ENCODE results near the gene GLMN. TPM values are rescaled to one million over a fixed set of nuclear protein-coding genes. Genes with fewer than 3 reads are reported as not detected.
A peak's percentile ranks its signal among the peaks of the same experiment; 100 is the strongest.

GLMN gene, protein sequence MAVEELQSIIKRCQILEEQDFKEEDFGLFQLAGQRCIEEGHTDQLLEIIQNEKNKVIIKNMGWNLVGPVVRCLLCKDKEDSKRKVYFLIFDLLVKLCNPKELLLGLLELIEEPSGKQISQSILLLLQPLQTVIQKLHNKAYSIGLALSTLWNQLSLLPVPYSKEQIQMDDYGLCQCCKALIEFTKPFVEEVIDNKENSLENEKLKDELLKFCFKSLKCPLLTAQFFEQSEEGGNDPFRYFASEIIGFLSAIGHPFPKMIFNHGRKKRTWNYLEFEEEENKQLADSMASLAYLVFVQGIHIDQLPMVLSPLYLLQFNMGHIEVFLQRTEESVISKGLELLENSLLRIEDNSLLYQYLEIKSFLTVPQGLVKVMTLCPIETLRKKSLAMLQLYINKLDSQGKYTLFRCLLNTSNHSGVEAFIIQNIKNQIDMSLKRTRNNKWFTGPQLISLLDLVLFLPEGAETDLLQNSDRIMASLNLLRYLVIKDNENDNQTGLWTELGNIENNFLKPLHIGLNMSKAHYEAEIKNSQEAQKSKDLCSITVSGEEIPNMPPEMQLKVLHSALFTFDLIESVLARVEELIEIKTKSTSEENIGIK
- total RNA-seq (10 to 100 TPM in 4 of 7 donors, 1 to 10 TPM in 3; 4.7 to 14.6 (median 10.5) TPM), polyA plus RNA-seq (1 to 10 TPM; 5.5 to 7.7 TPM)
- long read RNA-seq, donor 1, transcript GLMN-201 (19 exons, 1,995 nt), result major isoform, 7 of 25 reads
- long read RNA-seq, donor 1, partial matches to known transcripts, result 4 of 25 reads
- long read RNA-seq, donor 1, other reads (novel, unspliced or antisense), result 13 of 25 reads
- long read RNA-seq, donor 2, transcript GLMN-201 (19 exons, 1,995 nt), result major isoform, 9 of 18 reads
- long read RNA-seq, donor 2, partial matches to known transcripts, result 0 of 18 reads
- long read RNA-seq, donor 2, other reads (novel, unspliced or antisense), result 9 of 18 reads
- long read RNA-seq, donor 3, partial matches to known transcripts, result 0 of 7 reads
- long read RNA-seq, donor 3, other reads (novel, unspliced or antisense), result 3 of 7 reads

DNA sequence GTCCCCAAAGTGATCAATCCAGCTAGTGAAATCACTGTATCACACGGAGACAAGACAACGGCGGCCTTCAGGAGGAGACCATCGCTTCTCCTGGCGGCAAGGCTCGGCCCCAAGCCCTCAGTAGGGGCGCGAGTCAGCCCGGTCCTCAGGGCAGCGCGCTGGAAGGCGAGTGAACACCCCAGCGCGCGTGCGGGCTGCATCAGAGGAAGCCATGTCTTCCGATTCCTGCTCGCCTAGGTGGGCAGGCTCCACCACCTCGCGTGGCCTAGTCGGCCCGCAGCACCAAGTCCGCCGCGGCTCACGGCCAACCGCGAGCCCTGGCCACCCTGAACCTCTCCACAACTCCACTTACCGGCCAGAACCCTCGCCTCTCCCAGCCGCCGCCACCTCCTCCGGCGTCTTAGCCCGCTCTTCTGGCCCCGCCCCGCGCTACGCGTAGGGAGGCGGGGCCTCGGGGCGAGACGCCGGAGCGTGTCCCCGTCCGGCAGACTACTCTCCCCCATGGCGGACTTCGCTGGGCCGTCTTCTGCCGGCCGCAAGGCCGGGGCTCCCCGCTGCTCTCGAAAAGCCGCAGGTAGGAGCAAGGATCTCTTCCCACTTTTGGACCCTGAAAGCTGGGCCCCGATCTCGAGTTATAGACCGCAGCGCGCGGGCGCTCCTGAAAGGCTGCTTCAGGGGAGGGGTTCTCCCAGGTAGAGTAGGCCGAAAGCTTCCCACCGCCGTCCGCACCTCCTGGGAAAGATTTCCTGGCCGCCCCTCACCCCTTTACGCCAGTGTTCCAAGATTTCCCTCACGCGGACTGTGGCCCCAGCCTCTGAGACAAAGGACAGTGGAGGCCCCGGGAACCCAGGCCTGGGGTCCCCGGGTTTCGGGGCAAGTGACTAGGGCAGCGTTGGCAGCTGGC lies at the start of gene GLMN, which contains the start of gene RPAP2:
Gene GLMN (minus strand): TSS at position 415 of the 904 bp plus-strand sequence. CDS start 988 bp downstream, outside the sequence.
Gene RPAP2 (plus strand): TSS at position 487 of the 904 bp plus-strand sequence. CDS start 15 bp downstream, at position 502.
- peaks cover 5% of the 10 kb centered on the region for H3K4me1 ChIP-seq (ENCODE audit: insufficient read depth)
- peak; percentile 77 to 88 (median 84) for DNase-seq
- 0 to 1% (median 0%) methylated on average over 50 to 76 of the region's 76 CpGs for WGBS, 3 donors
- no peak for TF ChIP-seq EP300 (IDR thresholded peaks at IDR 0.05)
- peak; percentile 61 for TF ChIP-seq POLR2A (IDR thresholded peaks at IDR 0.05)
- TF ChIP-seq, protein P1, sequence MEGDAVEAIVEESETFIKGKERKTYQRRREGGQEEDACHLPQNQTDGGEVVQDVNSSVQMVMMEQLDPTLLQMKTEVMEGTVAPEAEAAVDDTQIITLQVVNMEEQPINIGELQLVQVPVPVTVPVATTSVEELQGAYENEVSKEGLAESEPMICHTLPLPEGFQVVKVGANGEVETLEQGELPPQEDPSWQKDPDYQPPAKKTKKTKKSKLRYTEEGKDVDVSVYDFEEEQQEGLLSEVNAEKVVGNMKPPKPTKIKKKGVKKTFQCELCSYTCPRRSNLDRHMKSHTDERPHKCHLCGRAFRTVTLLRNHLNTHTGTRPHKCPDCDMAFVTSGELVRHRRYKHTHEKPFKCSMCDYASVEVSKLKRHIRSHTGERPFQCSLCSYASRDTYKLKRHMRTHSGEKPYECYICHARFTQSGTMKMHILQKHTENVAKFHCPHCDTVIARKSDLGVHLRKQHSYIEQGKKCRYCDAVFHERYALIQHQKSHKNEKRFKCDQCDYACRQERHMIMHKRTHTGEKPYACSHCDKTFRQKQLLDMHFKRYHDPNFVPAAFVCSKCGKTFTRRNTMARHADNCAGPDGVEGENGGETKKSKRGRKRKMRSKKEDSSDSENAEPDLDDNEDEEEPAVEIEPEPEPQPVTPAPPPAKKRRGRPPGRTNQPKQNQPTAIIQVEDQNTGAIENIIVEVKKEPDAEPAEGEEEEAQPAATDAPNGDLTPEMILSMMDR (IDR thresholded peaks at IDR 0.05), result no peak
- no peaks in the 10 kb centered on the region for H3K27me3 ChIP-seq
- H3K36me3 ChIP-seq, result no peaks in the 10 kb centered on the region
- peak within 1 kb of the TSS; percentile 66 for H3K4me3 ChIP-seq
- H3K27ac ChIP-seq, result peak within 1 kb of the TSS; percentile 79 to 90
- intact Hi-C loops (cut with DNase I), result loop anchor here in 3 of 4 donors (10.0 kb wide), 3 partner anchors 374 to 1014 kb away; partner anchors contain the start of gene CDC7 (in 2 of the 3)
- no peaks in the 10 kb centered on the region for H3K9me3 ChIP-seq

DNA sequence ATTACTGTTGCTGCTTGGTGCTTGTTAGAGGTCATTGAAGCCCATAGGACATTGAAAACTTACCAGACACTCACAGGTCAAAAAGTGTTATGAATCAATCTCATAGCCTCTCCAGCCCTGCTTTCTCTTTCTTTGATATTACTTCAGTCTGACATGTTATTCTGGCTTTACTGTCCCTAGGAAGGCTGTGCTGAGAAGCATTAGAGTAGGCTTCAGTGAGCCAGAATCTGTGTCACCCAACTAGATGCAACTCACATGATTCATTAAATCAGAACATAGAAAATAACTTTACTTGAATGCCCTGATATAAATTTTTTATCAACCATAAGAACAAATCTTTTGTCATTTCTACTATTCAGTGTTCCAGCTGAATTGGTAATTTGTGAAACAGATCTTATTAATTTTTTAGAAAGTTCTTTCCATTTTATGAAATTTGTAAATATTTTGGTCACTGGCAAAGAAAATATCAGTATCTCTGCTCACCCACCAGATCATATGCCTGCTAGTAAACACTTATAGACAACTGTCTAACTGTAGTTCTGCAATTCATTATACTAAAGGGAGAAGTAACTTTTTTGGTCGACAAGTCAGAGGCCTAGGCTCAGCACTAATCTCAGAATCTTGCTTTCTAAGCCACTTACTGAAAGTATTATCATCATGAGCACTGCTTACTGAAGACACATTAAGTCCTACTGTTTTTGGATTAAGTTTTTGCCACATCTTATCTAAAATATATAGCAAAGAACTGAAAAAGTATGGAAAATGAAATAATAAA lies 48.3 kb upstream of the GLMN start:
- Histone ChIP-seq H3K27me3 (no peaks in the 10 kb centered on the region), H3K36me3 (no peaks in the 10 kb centered on the region), H3K27ac (no peak overlapping the region), H3K4me3 (no peak overlapping the region), H3K4me1 (ENCODE audit: insufficient read depth) (no peaks in the 10 kb centered on the region), H3K9me3 (peaks cover 0 to 1% of the 10 kb centered on the region in 2 donors)
- 91 to 95% (median 93%) methylated on average over 1 of the region's 1 CpG for WGBS, 3 donors
- intact Hi-C loops (cut with DNase I), result no loop called here
- TF ChIP-seq, protein P1 (IDR thresholded peaks at IDR 0.05), result no peak
- TF ChIP-seq EP300 (IDR thresholded peaks at IDR 0.05), result no peak
- no peak for TF ChIP-seq POLR2A (IDR thresholded peaks at IDR 0.05)
- no peak for DNase-seq

DNA sequence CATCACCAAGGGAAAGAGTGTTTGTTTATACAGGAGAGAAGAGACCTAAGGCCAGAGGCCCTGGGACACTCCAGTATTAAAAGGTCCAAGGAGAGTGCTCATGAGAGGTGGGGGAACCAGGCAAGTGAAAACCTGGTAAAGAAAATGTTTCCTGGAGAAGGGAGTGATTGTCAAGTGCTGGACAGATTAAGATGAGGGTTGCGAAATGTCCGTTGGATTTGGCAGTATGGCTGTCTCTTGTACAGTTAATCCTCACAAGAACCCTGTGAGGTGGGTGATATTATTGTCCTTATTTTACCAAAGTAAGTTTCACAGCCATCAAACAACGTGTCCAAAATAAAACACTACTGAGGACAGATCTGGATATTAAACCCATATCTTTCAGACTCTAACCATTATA lies 44.3 kb upstream of the GLMN start:
- TF ChIP-seq EP300 (IDR thresholded peaks at IDR 0.05), result no peak
- no peak for TF ChIP-seq POLR2A (IDR thresholded peaks at IDR 0.05)
- TF ChIP-seq, protein P1 (IDR thresholded peaks at IDR 0.05), result no peak
- 91 to 93% (median 92%) methylated on average over 3 of the region's 3 CpGs for WGBS, 3 donors
- Histone ChIP-seq H3K27ac (no peak overlapping the region), H3K4me1 (ENCODE audit: insufficient read depth) (no peaks in the 10 kb centered on the region), H3K4me3 (no peak overlapping the region), H3K36me3 (no peaks in the 10 kb centered on the region), H3K27me3 (no peaks in the 10 kb centered on the region), H3K9me3 (no peaks in the 10 kb centered on the region)
- DNase-seq, result no peak
- intact Hi-C loops (cut with DNase I), result no loop called here

Measured in ovary (tissue), 10 donors.